LNCAP (cell line): Measurements from ENCODE around the gene TSTD1.

Source experiments
- TF ChIP-seq, protein P1 (sequence below): fragments of 450-650 bp; IDR thresholded peaks from 2 replicates; pipeline ENCODE4 v1.5.1; 2017; ENCODE audit warnings: mild to moderate bottlenecking

TSTD1 gene

DNA sequence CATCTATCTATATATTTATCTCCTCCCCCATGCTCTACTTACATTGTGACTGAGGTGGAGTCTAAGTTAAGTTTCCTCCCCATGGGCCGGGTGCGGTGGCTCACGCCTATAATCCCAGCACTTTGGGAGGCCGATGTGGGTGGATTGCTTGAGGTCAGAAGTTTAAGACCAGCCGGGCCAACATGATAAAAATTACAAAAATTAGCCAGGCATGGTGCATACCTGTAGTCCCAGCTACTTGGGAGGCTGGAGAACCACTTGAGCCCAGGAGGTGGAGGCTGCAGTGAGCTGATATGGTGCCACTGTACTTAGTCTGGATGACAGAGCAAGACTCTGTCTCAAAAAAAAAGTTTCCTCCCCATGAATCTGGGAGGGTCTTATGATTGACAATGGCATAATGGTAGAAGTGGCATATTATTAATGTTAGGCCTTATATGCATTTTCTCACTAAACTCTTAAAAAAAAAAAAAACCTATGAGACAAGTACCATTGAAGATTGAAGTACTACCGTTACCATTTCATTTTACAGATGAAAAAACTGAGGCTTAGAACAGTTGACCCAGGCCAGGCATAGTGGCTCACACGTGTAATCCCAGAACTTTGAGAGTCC lies 29.1 kb downstream of the TSTD1 start:
- TF ChIP-seq, protein P1, sequence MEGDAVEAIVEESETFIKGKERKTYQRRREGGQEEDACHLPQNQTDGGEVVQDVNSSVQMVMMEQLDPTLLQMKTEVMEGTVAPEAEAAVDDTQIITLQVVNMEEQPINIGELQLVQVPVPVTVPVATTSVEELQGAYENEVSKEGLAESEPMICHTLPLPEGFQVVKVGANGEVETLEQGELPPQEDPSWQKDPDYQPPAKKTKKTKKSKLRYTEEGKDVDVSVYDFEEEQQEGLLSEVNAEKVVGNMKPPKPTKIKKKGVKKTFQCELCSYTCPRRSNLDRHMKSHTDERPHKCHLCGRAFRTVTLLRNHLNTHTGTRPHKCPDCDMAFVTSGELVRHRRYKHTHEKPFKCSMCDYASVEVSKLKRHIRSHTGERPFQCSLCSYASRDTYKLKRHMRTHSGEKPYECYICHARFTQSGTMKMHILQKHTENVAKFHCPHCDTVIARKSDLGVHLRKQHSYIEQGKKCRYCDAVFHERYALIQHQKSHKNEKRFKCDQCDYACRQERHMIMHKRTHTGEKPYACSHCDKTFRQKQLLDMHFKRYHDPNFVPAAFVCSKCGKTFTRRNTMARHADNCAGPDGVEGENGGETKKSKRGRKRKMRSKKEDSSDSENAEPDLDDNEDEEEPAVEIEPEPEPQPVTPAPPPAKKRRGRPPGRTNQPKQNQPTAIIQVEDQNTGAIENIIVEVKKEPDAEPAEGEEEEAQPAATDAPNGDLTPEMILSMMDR, result no peak

DNA sequence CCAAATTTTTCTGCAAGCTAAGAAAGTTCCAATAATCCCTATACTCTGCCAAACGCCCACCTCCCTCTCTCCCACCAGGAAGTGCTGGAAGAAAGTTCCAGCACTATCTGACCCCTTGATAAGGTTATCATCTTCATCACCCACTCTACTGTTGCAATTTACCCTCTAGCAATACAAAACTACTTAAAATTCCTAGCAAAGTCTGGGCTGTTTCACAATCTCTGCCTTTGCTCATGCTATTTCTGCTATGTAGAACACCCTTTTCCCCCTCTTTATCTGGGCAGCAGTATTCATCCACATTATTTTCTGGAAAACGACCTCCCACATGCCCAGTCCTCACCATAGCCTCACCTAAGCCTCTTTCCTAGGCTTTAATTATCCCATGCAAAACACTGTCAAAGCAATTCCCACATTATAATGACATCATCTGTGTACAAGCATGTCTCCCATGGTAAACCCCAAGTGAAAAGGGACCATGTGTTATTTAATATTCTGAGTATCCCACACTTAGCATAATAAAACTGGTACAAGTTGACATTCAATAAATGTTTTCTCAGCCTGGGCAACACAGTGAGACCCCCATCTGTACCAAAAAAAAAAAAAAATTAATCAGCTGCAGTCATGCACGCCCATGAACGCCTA lies 29.8 kb downstream of the TSTD1 start:
- TF ChIP-seq, protein P1, result no peak

DNA sequence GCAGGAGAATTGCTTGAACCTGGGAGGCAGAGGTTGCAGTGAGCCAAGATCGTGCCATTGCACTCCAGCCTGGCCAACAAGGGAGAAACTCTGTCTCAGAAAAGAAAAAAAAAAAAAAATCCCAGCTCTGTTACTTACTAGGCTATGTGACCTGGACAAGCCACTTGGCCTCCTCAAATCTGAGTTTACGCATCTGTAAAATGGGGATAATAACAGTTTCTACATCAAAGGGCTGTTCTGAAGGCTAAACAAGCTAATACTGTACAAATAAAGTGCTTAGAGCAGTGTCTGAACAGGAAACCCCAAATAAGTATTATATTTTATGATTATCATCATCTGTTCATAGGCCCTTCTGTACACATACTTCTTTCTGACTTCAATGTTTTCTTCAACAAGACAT lies 31.4 kb downstream of the TSTD1 start:
- TF ChIP-seq, protein P1, result no peak

DNA sequence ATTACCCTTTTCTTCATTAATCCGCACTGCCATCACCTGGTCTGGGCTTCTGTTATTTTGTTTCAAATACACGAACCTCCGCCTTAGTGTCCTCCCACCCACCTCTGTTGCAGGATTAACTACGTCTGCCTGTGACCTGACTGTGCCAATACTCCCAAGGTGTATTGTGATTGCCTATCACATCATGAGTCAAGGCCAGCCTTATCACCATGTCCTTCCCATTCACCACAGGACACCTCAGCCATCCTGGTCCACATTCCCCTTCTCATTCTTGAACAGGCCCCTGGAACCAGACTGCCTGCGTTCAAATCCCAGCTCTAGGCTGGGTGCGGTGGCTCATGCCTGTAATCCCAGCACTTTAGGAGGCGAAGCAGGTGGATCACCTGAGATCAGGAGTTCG lies 32.2 kb downstream of the TSTD1 start:
- TF ChIP-seq, protein P1, result no peak

DNA sequence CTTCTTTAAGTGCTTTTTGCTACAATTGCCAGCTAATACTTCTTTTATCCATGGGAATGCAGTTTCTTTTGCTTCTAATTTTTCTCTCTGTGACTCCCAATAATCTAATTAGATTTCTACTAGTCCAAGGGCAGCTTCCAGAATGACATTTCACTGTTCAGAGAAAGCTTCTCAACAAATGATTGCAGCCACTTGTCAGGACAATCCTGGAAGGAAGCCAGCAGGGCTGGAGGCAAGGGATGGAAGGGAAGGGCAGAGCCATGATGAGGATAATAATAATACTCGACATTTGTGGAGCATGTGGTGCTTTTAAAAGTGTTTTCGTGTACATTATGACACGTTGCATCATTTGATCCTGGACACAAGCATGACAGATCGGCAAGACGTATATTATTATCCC lies 37.2 kb downstream of the TSTD1 start:
- TF ChIP-seq, protein P1, result no peak

DNA sequence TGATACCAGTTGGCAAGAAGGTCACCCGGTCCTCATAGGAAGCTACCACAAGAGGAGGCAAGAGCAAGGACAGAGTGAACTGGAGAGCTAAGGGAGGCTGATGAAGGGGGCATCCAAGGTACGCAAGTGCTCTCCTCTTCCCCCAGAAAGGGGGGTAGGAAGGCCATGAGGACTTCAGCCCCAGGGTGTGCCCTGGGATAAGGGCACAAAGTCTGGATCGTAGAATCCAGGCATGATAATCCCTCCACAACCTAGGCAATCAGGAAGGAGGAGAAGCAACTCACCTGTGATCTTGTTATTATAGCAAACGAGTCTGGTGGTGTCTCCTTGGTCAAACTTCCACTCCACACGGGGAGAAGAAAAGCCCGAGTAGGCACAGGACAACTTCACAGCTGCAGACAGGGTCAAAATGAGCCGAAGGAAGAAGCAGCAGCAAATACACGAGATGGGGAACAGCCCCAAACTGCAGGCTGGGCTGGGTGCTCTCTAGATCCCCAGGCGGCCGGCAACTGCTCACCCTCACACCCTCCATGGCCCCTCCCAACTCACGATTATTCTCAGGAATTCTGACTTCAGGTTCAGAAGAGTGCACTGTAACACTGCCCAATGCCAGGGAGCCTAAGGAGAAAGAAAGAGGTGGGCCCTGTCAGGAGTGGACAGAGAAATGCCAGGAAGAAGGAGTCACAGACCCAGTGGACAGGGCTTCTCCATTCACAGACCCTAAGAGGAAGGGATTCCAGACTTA lies 37.9 kb downstream of the TSTD1 start:
- TF ChIP-seq, protein P1, result no peak

DNA sequence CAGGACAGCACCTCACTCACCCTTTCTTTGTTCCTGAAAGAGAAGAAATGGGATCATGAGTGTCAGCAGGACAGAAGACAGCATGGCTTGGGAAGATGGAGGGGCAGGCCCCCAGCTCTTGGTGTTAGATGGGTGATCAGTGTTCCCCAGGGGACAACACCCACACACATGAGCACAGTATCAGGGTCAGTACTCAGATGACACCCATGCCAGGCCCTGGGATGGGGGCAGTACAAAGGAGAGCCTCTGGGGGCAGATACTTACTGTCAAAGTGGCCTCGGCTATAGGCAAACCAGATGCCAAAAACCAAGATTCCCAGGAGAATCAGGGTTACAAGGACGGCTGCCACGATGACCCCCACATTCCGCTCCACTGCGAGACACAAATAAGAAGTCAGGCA lies 39.4 kb downstream of the TSTD1 start:
- TF ChIP-seq, protein P1, result no peak
